OCI-LY1 (cell line): ENCODE results near the gene NFE2L1.
"Not testable (repeated sequence)": the region's sequence is repeated elsewhere in the genome, so short reads cannot be mapped to it uniquely, and the experiment has no call there.

ENCODE experiments used
- H2AFZ ChIP-seq: fragments of 200-600 bp; sonication (generic), shearing (Covaris generic); 2 replicates; pipeline ENCODE4 v1.6.0; 2014; ENCODE audit warnings: antibody characterized with exemption, mild to moderate bottlenecking, low read length
- H3F3A ChIP-seq: fragments of 200-600 bp; sonication (generic), shearing (Covaris generic); 2 replicates; pipeline ENCODE4 v1.6.0; 2014; ENCODE audit warnings: mild to moderate bottlenecking, antibody characterized with exemption, low read length, moderate library complexity; ENCODE audit not compliant: insufficient read depth
- H3K27ac ChIP-seq: fragments of 200-600 bp; sonication (generic); 2 replicates; pipeline ENCODE4 v1.5.1; 2014; ENCODE audit warnings: low read length, mixed run types, mild to moderate bottlenecking, low read depth; ENCODE audit not compliant: poor library complexity, severe bottlenecking
- H3K27me3 ChIP-seq: fragments of 200-600 bp; sonication (generic); 2 replicates; pipeline ENCODE4 v1.6.0; 2014; ENCODE audit warnings: antibody characterized with exemption, mild to moderate bottlenecking, low read length, moderate library complexity; ENCODE audit not compliant: insufficient read depth
- H3K36me3 ChIP-seq: fragments of 200-600 bp; sonication (generic); 2 replicates; pipeline ENCODE4 v1.6.1; 2014; ENCODE audit warnings: mild to moderate bottlenecking, antibody characterized with exemption, low read length, moderate library complexity, mixed read lengths; ENCODE audit not compliant: insufficient read depth
- H3K4me1 ChIP-seq: fragments of 200-600 bp; sonication (generic); 2 replicates; pipeline ENCODE4 v1.5.1; 2014; ENCODE audit warnings: mild to moderate bottlenecking, low read length, moderate library complexity; ENCODE audit not compliant: insufficient read depth, severe bottlenecking
- H3K4me2 ChIP-seq: fragments of 200-600 bp; sonication (generic), shearing (Covaris generic); 2 replicates; pipeline ENCODE4 v1.6.1; 2014; ENCODE audit warnings: low read length
- H3K4me3 ChIP-seq: fragments of 200-600 bp; sonication (generic); 2 replicates; pipeline ENCODE4 v1.5.1; 2014; ENCODE audit warnings: low read length, low read depth, mild to moderate bottlenecking, mixed read lengths; ENCODE audit not compliant: poor library complexity, severe bottlenecking
- H3K79me2 ChIP-seq: fragments of 200-600 bp; shearing (Covaris generic); 2 replicates; pipeline ENCODE4 v1.6.1; 2016; ENCODE audit warnings: mixed run types, low read length, mixed read lengths; ENCODE audit not compliant: insufficient read depth
- H3K9ac ChIP-seq: fragments of 200-600 bp; sonication (generic), shearing (Covaris generic); 2 replicates; pipeline ENCODE4 v1.6.1; 2014; ENCODE audit warnings: mild to moderate bottlenecking, low read length, mixed read lengths
- H3K9me2 ChIP-seq: fragments of 200-600 bp; sonication (generic), shearing (Covaris generic); 2 replicates; pipeline ENCODE4 v1.6.1; 2014; ENCODE audit warnings: low read depth, mild to moderate bottlenecking, low read length, mixed read lengths
- H3K9me3 ChIP-seq: fragments of 200-600 bp; shearing (Covaris generic); 2 replicates; pipeline ENCODE4 v1.6.1; 2014; ENCODE audit warnings: low read length, mixed read lengths
- H4K20me1 ChIP-seq: fragments of 200-600 bp; sonication (generic), shearing (Covaris generic); 2 replicates; pipeline ENCODE4 v1.6.0; 2016; ENCODE audit warnings: mild to moderate bottlenecking, low read length; ENCODE audit not compliant: insufficient read depth
- EZH2 ChIP-seq: fragments of 200-600 bp; sonication (generic), shearing (Covaris generic); IDR thresholded peaks from 2 replicates; pipeline ENCODE4 v1.8.0; 2017; ENCODE audit warnings: borderline replicate concordance, mixed run types, mild to moderate bottlenecking, antibody characterized with exemption, low read length, moderate library complexity, mixed read lengths
- TF ChIP-seq, protein P1 (sequence below): fragments of 200-600 bp; sonication (generic), shearing (Covaris generic); IDR thresholded peaks from 2 replicates; pipeline ENCODE4 v1.5.1; 2017; ENCODE audit warnings: mild to moderate bottlenecking, antibody characterized with exemption, low read length, moderate library complexity, mixed read lengths

The NFE2L1 gene

GRCh38 chr17:48013876-48014594 lies 34.1 kb upstream of the NFE2L1 start:
- H3K27me3 ChIP-seq, result peaks cover 3% of the 10 kb centered on the region; the same call in 1 of the 2 replicates
- no peaks in the 10 kb centered on the region for H3K79me2 ChIP-seq
- H3K36me3 ChIP-seq, result no peaks in the 10 kb centered on the region
- no peak overlapping the region for H2AFZ ChIP-seq
- no peak overlapping the region for H3K4me3 ChIP-seq
- H3K4me1 ChIP-seq, result peaks cover 13% of the 10 kb centered on the region
- H3K9me3 ChIP-seq, result no peaks in the 10 kb centered on the region
- no peak overlapping the region for H3K27ac ChIP-seq
- H4K20me1 ChIP-seq, result no peaks in the 10 kb centered on the region
- H3K9ac ChIP-seq, result no peak overlapping the region
- no peaks in the 10 kb centered on the region for H3F3A ChIP-seq
- TF ChIP-seq EZH2, result no peak
- TF ChIP-seq, protein P1, sequence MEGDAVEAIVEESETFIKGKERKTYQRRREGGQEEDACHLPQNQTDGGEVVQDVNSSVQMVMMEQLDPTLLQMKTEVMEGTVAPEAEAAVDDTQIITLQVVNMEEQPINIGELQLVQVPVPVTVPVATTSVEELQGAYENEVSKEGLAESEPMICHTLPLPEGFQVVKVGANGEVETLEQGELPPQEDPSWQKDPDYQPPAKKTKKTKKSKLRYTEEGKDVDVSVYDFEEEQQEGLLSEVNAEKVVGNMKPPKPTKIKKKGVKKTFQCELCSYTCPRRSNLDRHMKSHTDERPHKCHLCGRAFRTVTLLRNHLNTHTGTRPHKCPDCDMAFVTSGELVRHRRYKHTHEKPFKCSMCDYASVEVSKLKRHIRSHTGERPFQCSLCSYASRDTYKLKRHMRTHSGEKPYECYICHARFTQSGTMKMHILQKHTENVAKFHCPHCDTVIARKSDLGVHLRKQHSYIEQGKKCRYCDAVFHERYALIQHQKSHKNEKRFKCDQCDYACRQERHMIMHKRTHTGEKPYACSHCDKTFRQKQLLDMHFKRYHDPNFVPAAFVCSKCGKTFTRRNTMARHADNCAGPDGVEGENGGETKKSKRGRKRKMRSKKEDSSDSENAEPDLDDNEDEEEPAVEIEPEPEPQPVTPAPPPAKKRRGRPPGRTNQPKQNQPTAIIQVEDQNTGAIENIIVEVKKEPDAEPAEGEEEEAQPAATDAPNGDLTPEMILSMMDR, result no peak
- H3K4me2 ChIP-seq, result no peak overlapping the region
- no peaks in the 10 kb centered on the region for H3K9me2 ChIP-seq

DNA sequence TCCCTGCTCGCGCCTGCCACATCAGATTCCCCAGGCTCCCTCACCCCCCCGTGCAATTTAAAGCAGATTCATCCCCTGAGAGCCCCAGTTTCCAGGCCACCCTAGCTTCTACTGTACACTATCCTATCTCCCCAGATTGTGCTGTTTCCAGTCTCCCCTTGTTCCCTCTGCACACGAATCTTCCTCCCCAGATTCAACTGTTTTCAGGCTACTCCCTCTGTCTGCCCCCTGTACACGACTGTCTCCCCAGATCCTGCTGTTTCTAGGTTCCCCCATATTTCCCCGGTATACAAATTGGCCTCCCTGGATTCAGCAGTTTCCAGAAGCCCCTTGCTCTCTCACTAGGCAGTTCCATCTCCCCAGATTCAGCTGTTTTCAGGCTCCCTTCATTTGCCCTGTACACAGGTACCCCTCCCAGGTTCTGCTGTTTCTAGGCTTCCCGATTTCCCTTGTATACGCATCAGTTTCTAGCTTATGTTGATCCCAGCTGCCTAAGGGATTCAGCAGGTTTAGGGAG lies 33.5 kb upstream of the NFE2L1 start:
- no peak overlapping the region for H2AFZ ChIP-seq
- H3K9me2 ChIP-seq, result no peaks in the 10 kb centered on the region
- H3K4me1 ChIP-seq, result peaks cover 13% of the 10 kb centered on the region
- no peaks in the 10 kb centered on the region for H4K20me1 ChIP-seq
- peaks cover 3% of the 10 kb centered on the region; the same call in 1 of the 2 replicates for H3K27me3 ChIP-seq
- H3K27ac ChIP-seq, result no peak overlapping the region
- no peaks in the 10 kb centered on the region for H3K79me2 ChIP-seq
- H3F3A ChIP-seq, result no peaks in the 10 kb centered on the region
- H3K9me3 ChIP-seq, result no peaks in the 10 kb centered on the region
- no peak for TF ChIP-seq EZH2
- TF ChIP-seq, protein P1, result no peak
- H3K36me3 ChIP-seq, result no peaks in the 10 kb centered on the region
- H3K9ac ChIP-seq, result no peak overlapping the region
- no peak overlapping the region for H3K4me2 ChIP-seq
- no peak overlapping the region for H3K4me3 ChIP-seq

DNA sequence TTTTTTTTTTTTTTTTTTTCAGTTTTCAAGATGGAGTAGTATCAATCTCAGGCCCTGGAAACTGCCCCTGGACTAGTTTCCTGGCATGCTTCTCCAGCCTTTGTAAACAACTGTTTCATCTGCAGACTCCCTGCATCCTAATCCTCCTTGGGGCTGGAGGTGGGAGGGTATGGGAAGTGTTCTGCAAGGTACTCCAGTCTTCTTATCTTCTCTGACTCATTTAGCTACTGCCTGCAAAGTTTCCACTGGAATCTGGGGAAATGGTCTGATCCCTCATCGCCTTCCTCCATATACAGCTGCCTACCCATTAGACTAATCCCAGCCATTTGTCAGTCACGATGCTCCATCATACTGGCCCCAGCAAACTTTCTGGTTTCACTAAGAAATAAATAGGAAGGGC lies 32.0 kb upstream of the NFE2L1 start:
- Histone ChIP-seq H3F3A (no peaks in the 10 kb centered on the region), H2AFZ (no peak overlapping the region), H3K27ac (no peak overlapping the region), H3K27me3 (peaks cover 3% of the 10 kb centered on the region; the same call in 1 of the 2 replicates), H3K4me3 (no peak overlapping the region), H3K4me2 (no peak overlapping the region), H3K9me2 (no peaks in the 10 kb centered on the region), H3K36me3 (no peaks in the 10 kb centered on the region), H3K9ac (no peak overlapping the region), H3K9me3 (no peaks in the 10 kb centered on the region), H3K79me2 (no peaks in the 10 kb centered on the region), H3K4me1 (peaks cover 13% of the 10 kb centered on the region), H4K20me1 (no peaks in the 10 kb centered on the region)
- TF ChIP-seq, protein P1, result no peak
- TF ChIP-seq EZH2, result no peak

DNA sequence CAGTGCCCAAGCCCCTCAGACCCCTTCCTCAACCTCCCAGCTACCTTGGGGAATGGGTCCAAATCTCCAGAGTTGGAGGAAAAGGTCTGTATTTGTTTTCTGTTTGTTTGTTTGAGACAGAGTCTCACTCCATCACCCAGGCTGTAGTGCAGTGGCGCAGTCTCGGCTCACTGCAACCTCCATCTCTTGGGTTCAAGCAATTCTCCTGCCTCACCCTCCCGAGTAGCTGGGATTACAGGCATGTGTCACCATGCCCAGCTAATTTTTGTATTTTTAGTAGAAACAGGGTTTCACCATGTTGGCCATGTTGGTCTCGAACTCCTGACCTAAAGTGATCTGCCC lies 30.4 kb upstream of the NFE2L1 start:
- not testable (repeated sequence) for H3K36me3 ChIP-seq, H4K20me1 ChIP-seq, H3F3A ChIP-seq, H3K27me3 ChIP-seq, H2AFZ ChIP-seq, H3K9me3 ChIP-seq, H3K4me2 ChIP-seq, H3K9me2 ChIP-seq, H3K9ac ChIP-seq, H3K4me1 ChIP-seq, H3K79me2 ChIP-seq, H3K27ac ChIP-seq, H3K4me3 ChIP-seq
